K562 (cell line): ENCODE measurements around the gene MYBL2.

Source experiments
- CREM ChIP-seq: IDR thresholded peaks from 2 replicates; pipeline ENCODE4 v1.6.1; 2014; ENCODE audit warnings: antibody characterized with exemption, low read depth
- CTCF ChIP-seq, 3 experiments: IDR thresholded peaks in 2 of 3; conservative IDR thresholded peaks in 1 of 3; 2 replicates each; pipeline ENCODE4 v1.5.1; 2011 to 2012; ENCODE audit warnings: low read length in 3 of 3, mild to moderate bottlenecking in 3 of 3, control low read depth in 2 of 3, improper control_type of control experiment in 1 of 3, inconsistent platforms in 1 of 3, low read depth in 1 of 3, mixed read lengths in 1 of 3, moderate library complexity in 1 of 3; ENCODE audit not compliant: insufficient read depth in 2 of 3
- EP300 ChIP-seq: IDR thresholded peaks from 2 replicates; pipeline ENCODE4 v1.6.1; 2012; ENCODE audit warnings: low read length, improper control_type of control experiment
- EZH2 ChIP-seq: IDR thresholded peaks from 2 replicates; pipeline ENCODE4 v1.6.1; 2012; ENCODE audit warnings: low read depth, mild to moderate bottlenecking, inconsistent platforms, low read length, borderline replicate concordance
- KAT2B ChIP-seq: IDR thresholded peaks from one replicate; pipeline ENCODE4 v1.6.1; 2012; ENCODE audit warnings: low read depth, mild to moderate bottlenecking, control low read depth, inconsistent platforms, low read length, moderate library complexity
- POLR2AphosphoS2 ChIP-seq: IDR thresholded peaks from 2 replicates; pipeline ENCODE4 v1.6.1; 2012; ENCODE audit warnings: low read length, improper control_type of control experiment
- TBP ChIP-seq: optimal IDR thresholded peaks from 2 replicates; pipeline ENCODE3; 2011; ENCODE audit warnings: low read depth, low read length, improper control_type of control experiment
- TCF7L2 ChIP-seq: fragments of 150-350 bp; IDR thresholded peaks from 2 replicates; pipeline ENCODE4 v1.6.1; 2016; ENCODE audit warnings: low read depth, mild to moderate bottlenecking, low read length, moderate library complexity
- U2AF1 ChIP-seq: fragments of 200-400 bp; formaldehyde crosslinking; optimal IDR thresholded peaks from 2 replicates; pipeline ENCODE3; 2017; ENCODE audit warnings: mild to moderate bottlenecking, low read depth, low read length, moderate library complexity
- ZNF518B ChIP-seq: fragments of 250-450 bp; sonication (Bioruptor Pico); IDR thresholded peaks from 2 replicates; pipeline ENCODE4 v1.5.0; 2021; ENCODE audit warnings: mild to moderate bottlenecking, moderate library complexity

GRCh38 chr20:43715044-43715443 is 48.1 kb downstream of the MYBL2 start:
- TF ChIP-seq ZNF518B (CRISPR knock-in tag) = no peak
- TF ChIP-seq EP300 = no peak
- no peak for TF ChIP-seq CREM
- TF ChIP-seq U2AF1 = no peak
- TF ChIP-seq CTCF (IDR thresholded peaks at IDR 0.05 in 2 of 3, conservative IDR thresholded peaks at IDR 0.05 in 1 of 3; ENCODE audit: insufficient read depth in 2 of 3, low read depth in 1 of 3, low read length in 3 of 3) = no peak
- no peak for TF ChIP-seq TBP
- no peak for TF ChIP-seq TCF7L2
- no peak for TF ChIP-seq EZH2
- no peak for TF ChIP-seq KAT2B
- no peak for TF ChIP-seq POLR2AphosphoS2
